SH-SY5Y (cell line): ENCODE results near the gene TMEM236.

ENCODE experiments used
- GATA2 ChIP-seq: IDR thresholded peaks from 2 replicates; pipeline ENCODE4 v1.6.1; 2011; ENCODE audit warnings: mild to moderate bottlenecking, low read depth, low read length
- GATA3 ChIP-seq: IDR thresholded peaks from 2 replicates; pipeline ENCODE4 v1.6.1; 2011; ENCODE audit warnings: low read depth, mild to moderate bottlenecking, low read length, moderate library complexity

- TF ChIP-seq GATA2: no peak
- TF ChIP-seq GATA3: no peak
Measured at GRCh38 chr10:17847585-17848296, 95.7 kb downstream of the TMEM236 start.
